Activated B cell treated with CpG ODN at 0.5 μM for 24 hours (primary cell): ENCODE results near the gene CEMIP2. TPM values are rescaled to one million over a fixed set of nuclear protein-coding genes. Genes with fewer than 3 reads are reported as not detected.

Source experiments
- ATAC-seq: fragments of 200-7000 bp; cut with Tn5 transposase; one replicate; pipeline ENCODE4 v1.10.0; 2021; ENCODE audit warnings: low read depth, mild to moderate bottlenecking, moderate library complexity
- CTCF ChIA-PET: fragments of 350-600 bp; sonication (Branson Sonifier 250); formaldehyde crosslinking; loops from one replicate; lab custom pipeline; 2021; ENCODE audit warnings: antibody characterized with exemption; lab: Charles Lee
- POLR2A ChIA-PET: fragments of 350-600 bp; sonication (Branson Sonifier 250); formaldehyde crosslinking; loops from one replicate; lab custom pipeline; 2021; ENCODE audit warnings: antibody characterized with exemption; lab: Charles Lee
- DNase-seq: peaks from one replicate; pipeline ENCODE4 v3.0.0; 2022
- H3K27ac Mint-ChIP-seq: one replicate; pipeline ENCODE4 v1.8.0; 2020; ENCODE audit warnings: mixed read lengths
- H3K27me3 Mint-ChIP-seq: one replicate; pipeline ENCODE4 v1.8.0; 2021; ENCODE audit warnings: mixed read lengths
- H3K36me3 Mint-ChIP-seq: one replicate; pipeline ENCODE4 v1.8.0; 2021; ENCODE audit warnings: low read depth, mixed read lengths
- H3K4me1 Mint-ChIP-seq: one replicate; pipeline ENCODE4 v1.8.0; 2021; ENCODE audit warnings: mixed read lengths
- H3K4me3 Mint-ChIP-seq: one replicate; pipeline ENCODE4 v1.8.0; 2020; ENCODE audit warnings: mild to moderate bottlenecking, mixed read lengths
- H3K9me3 Mint-ChIP-seq: one replicate; pipeline ENCODE4 v1.8.0; 2020; ENCODE audit warnings: mixed read lengths
- intact Hi-C: fragments of 100-400 bp; cut with micrococcal nuclease; formaldehyde crosslinking; loops from one replicate; pipeline ENCODE4 v1.15.1; 2024
- total RNA-seq: library from RNA; stranded (reverse); gene quantifications from 2 replicates; pipeline ENCODE4 v1.2.3, GENCODE V29; 2022
- TF ChIP-seq, protein P1 (sequence below): fragments of 200-600 bp; IDR thresholded peaks from one replicate; pipeline ENCODE4 v1.8.0; 2022; ENCODE audit warnings: antibody characterized with exemption, mild to moderate bottlenecking

The CEMIP2 gene
- total RNA-seq, 1 donor from 2014 or later, result 25.5 TPM

DNA sequence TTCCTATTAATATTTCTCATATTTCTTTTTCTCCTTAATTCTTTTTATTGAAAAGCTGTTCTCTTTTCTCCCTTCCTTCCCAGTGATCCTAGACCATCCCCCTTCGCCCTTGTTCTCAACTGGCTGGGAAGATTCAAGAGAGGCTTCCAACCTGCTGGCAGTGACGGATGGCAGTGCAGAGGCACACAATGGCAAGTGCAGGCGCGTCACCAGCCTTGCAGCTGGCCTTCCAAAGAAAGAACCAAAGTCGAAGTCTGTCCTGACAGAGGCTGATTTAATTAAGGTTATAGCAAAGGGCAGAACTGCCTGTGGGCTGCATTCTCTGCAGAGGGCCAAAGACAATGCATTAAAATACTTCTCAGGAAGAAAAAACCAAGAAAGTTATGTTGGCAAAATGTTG lies 7.4 kb downstream of the CEMIP2 start:
- intact Hi-C loops, result no loop called here
- H3K4me3 Mint-ChIP-seq, result no peak overlapping the region
- ChIA-PET POLR2A (no interaction called here), CTCF (interaction anchor here (1.3 to 2.0 kb wide), 3 partner anchors 59 to 264 kb away, joined by 3 to 6 read pairs (median 6); no protein-coding TSS in a partner anchor)
- no peak overlapping the region for H3K27ac Mint-ChIP-seq
- H3K4me1 Mint-ChIP-seq, result peaks cover 84% of the 10 kb centered on the region
- no peak for DNase-seq
- H3K27me3 Mint-ChIP-seq, result no peaks in the 10 kb centered on the region
- H3K9me3 Mint-ChIP-seq, result no peaks in the 10 kb centered on the region
- TF ChIP-seq, protein P1, sequence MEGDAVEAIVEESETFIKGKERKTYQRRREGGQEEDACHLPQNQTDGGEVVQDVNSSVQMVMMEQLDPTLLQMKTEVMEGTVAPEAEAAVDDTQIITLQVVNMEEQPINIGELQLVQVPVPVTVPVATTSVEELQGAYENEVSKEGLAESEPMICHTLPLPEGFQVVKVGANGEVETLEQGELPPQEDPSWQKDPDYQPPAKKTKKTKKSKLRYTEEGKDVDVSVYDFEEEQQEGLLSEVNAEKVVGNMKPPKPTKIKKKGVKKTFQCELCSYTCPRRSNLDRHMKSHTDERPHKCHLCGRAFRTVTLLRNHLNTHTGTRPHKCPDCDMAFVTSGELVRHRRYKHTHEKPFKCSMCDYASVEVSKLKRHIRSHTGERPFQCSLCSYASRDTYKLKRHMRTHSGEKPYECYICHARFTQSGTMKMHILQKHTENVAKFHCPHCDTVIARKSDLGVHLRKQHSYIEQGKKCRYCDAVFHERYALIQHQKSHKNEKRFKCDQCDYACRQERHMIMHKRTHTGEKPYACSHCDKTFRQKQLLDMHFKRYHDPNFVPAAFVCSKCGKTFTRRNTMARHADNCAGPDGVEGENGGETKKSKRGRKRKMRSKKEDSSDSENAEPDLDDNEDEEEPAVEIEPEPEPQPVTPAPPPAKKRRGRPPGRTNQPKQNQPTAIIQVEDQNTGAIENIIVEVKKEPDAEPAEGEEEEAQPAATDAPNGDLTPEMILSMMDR, result no peak
- ATAC-seq, result no peak
- H3K36me3 Mint-ChIP-seq, result peaks cover 12% of the 10 kb centered on the region

DNA sequence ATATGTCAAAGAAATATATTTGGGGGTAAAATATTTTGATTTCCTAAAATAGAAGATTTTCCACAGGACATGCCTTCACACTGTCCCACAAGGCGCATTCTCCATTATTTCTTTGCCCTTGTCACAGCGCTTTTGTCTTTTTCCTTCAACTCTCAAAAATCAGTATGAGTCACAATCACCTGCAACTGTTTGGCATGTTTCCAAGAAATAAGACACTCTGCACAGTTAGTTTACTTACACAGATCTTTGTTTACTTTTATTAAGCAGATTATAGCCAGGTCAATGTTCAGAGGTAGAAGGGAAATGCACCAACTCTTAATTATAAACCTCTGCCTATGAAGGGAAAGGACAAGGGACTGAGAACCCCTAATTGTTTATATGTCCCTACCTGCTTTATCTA lies 9.5 kb downstream of the CEMIP2 start:
- Mint-ChIP-seq H3K4me1 (peaks cover 67% of the 10 kb centered on the region), H3K36me3 (peaks cover 14% of the 10 kb centered on the region), H3K4me3 (no peak overlapping the region), H3K27me3 (no peaks in the 10 kb centered on the region), H3K27ac (no peak overlapping the region), H3K9me3 (no peaks in the 10 kb centered on the region)
- ATAC-seq (no peak), DNase-seq (no peak)
- TF ChIP-seq, protein P1, result no peak
- intact Hi-C loops, result no loop called here
- CTCF ChIA-PET, result no interaction called here
- POLR2A ChIA-PET, result no interaction called here

DNA sequence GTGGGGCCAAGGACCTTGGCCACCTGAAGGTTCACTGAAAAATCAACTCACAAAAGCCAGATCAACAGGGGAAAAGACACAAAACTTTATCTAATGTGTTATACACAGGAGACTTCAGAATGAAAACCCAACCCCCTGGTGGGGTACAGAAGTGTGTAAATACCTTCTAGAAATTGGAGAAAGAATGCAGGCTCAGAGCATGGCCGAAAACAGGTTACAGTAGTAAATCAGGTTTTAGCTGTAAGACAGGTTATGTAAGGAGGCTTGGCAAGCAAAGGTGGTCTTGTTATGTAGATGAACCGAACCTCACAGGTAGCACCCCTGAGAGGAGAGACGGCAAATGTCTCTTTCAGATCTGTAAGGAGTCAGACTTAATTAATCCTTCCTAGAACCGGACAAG lies 10.0 kb downstream of the CEMIP2 start:
- Mint-ChIP-seq H3K9me3 (no peaks in the 10 kb centered on the region), H3K4me1 (peaks cover 63% of the 10 kb centered on the region), H3K27ac (no peak overlapping the region), H3K4me3 (no peak overlapping the region), H3K27me3 (no peaks in the 10 kb centered on the region), H3K36me3 (peaks cover 14% of the 10 kb centered on the region)
- DNase-seq (no peak), ATAC-seq (no peak)
- intact Hi-C loops, result no loop called here
- ChIA-PET POLR2A (no interaction called here), CTCF (no interaction called here)
- TF ChIP-seq, protein P1, result no peak

DNA sequence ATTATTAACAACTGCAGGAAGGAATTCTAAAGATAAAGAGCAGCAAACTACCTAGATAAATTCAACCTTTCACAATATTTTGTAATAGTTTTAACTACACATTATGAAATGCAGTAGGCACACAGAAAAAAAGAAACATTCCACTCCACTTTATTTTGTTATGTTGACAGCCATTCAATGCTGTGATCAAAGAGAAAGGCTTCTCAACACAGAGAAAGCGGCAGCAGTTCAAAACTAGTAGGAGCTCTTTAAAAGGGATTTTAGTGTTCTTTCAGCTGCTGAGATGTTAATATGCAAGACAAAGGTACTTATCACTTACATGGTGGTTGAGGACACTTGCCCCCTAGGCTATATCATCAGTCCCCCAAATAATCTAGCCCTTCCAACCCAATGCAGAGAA lies 11.6 kb downstream of the CEMIP2 start:
- ChIA-PET POLR2A (interaction anchor here (1.1 kb wide), 1 partner anchor 11 kb away, joined by 4 read pairs; no protein-coding TSS in a partner anchor), CTCF (no interaction called here)
- intact Hi-C loops, result no loop called here
- ATAC-seq (no peak), DNase-seq (no peak)
- TF ChIP-seq, protein P1, result no peak
- peaks cover 14% of the 10 kb centered on the region for H3K36me3 Mint-ChIP-seq
- H3K27ac Mint-ChIP-seq, result peak overlapping the region; percentile 31
- H3K9me3 Mint-ChIP-seq, result no peaks in the 10 kb centered on the region
- H3K27me3 Mint-ChIP-seq, result no peaks in the 10 kb centered on the region
- H3K4me1 Mint-ChIP-seq, result peaks cover 64% of the 10 kb centered on the region
- no peak overlapping the region for H3K4me3 Mint-ChIP-seq

DNA sequence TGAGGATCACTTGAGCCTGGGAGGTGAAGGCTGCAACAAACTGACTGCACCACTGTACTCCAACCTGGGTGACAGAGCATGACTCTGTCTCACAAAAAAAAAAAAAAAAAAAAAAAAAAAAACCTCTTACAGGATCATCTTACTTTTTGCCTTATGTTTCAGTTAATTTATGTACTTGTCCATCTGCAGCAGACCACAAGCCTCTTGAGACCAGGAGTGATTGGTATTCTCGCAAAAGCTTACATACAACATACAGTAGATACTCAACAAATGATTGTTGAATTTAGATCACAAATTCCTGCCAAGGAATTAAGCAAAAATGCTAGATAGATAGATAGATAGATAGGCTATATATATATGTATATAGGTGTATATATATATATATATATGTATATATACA lies 12.4 kb downstream of the CEMIP2 start:
- no peak for DNase-seq
- no peak overlapping the region for H3K4me3 Mint-ChIP-seq
- ChIA-PET CTCF (no interaction called here), POLR2A (interaction anchor here (1.1 kb wide), 1 partner anchor 11 kb away, joined by 4 read pairs; no protein-coding TSS in a partner anchor)
- ATAC-seq, result no peak
- no peak overlapping the region for H3K27ac Mint-ChIP-seq
- peaks cover 14% of the 10 kb centered on the region for H3K36me3 Mint-ChIP-seq
- intact Hi-C loops, result no loop called here
- H3K27me3 Mint-ChIP-seq, result no peaks in the 10 kb centered on the region
- TF ChIP-seq, protein P1, result no peak
- H3K9me3 Mint-ChIP-seq, result no peaks in the 10 kb centered on the region
- H3K4me1 Mint-ChIP-seq, result peaks cover 57% of the 10 kb centered on the region
